NCI-H748 treated with DMSO at 0.1 percent for 48 hours (cell line): ENCODE measurements around the gene BCAT1.

Experiments
- DNase-seq: peaks from one replicate; lab custom pipeline; 2025; lab: John Stamatoyannopoulos, UW

The BCAT1 gene

GRCh38 chr12:24948757-24949722 lies at the start of gene BCAT1:
Gene BCAT1 (minus strand): TSS chr12:24949101. CDS start chr12:24948932, 169 bp downstream.
- DNase-seq = no peak

GRCh38 chr12:24997970-24998582 lies 49.2 kb upstream of the BCAT1 start:
- DNase-seq = no peak

GRCh38 chr12:24997496-24997895 lies 48.6 kb upstream of the BCAT1 start:
- no peak for DNase-seq

- DNase-seq = no peak
These were observed 47.9 kb upstream of the BCAT1 start for GRCh38 chr12:24996820-24997219.

- no peak for DNase-seq
These were observed 47.3 kb upstream of the BCAT1 start for GRCh38 chr12:24996102-24996797.

GRCh38 chr12:24993793-24994192 lies 44.9 kb upstream of the BCAT1 start:
- no peak for DNase-seq

- DNase-seq = peak; percentile 17
These were observed 42.5 kb upstream of the BCAT1 start for GRCh38 chr12:24991209-24992049.

GRCh38 chr12:24989216-24989615 lies 40.3 kb upstream of the BCAT1 start:
- no peak for DNase-seq

GRCh38 chr12:24982250-24982649 lies 33.3 kb upstream of the BCAT1 start:
- no peak for DNase-seq

GRCh38 chr12:24979976-24980730 lies 31.3 kb upstream of the BCAT1 start:
- DNase-seq = no peak

GRCh38 chr12:24979329-24979728 lies 30.4 kb upstream of the BCAT1 start:
- no peak for DNase-seq

GRCh38 chr12:24977711-24978110 lies 28.8 kb upstream of the BCAT1 start:
- no peak for DNase-seq

GRCh38 chr12:24977060-24977459 lies 28.2 kb upstream of the BCAT1 start:
- no peak for DNase-seq

- DNase-seq = no peak
These were observed 26.5 kb upstream of the BCAT1 start for GRCh38 chr12:24975425-24975824.

- DNase-seq = no peak
These were observed 25.3 kb upstream of the BCAT1 start for GRCh38 chr12:24974216-24974615.

- DNase-seq = no peak
These were observed 23.2 kb upstream of the BCAT1 start for GRCh38 chr12:24972078-24972477.

GRCh38 chr12:24970177-24970576 lies 21.3 kb upstream of the BCAT1 start:
- no peak for DNase-seq

- DNase-seq = no peak
These were observed 18.2 kb upstream of the BCAT1 start for GRCh38 chr12:24966951-24967564.

- no peak for DNase-seq
These were observed 15.4 kb upstream of the BCAT1 start for GRCh38 chr12:24964342-24964741.

GRCh38 chr12:24960222-24960855 lies 11.4 kb upstream of the BCAT1 start:
- DNase-seq = no peak
